HG02571 (cell line): ENCODE results near the gene AKR1B1.
"Not testable (repeated sequence)": the region's sequence is repeated elsewhere in the genome, so short reads cannot be mapped to it uniquely, and the experiment has no call there.

ENCODE experiments used
- ATAC-seq: cut with Tn5 transposase; IDR thresholded peaks from one replicate; pipeline ENCODE4 v1.9.1; 2021; ENCODE audit warnings: mild to moderate bottlenecking, moderate library complexity; ENCODE audit not compliant: unreplicated experiment

Gene AKR1B1

DNA sequence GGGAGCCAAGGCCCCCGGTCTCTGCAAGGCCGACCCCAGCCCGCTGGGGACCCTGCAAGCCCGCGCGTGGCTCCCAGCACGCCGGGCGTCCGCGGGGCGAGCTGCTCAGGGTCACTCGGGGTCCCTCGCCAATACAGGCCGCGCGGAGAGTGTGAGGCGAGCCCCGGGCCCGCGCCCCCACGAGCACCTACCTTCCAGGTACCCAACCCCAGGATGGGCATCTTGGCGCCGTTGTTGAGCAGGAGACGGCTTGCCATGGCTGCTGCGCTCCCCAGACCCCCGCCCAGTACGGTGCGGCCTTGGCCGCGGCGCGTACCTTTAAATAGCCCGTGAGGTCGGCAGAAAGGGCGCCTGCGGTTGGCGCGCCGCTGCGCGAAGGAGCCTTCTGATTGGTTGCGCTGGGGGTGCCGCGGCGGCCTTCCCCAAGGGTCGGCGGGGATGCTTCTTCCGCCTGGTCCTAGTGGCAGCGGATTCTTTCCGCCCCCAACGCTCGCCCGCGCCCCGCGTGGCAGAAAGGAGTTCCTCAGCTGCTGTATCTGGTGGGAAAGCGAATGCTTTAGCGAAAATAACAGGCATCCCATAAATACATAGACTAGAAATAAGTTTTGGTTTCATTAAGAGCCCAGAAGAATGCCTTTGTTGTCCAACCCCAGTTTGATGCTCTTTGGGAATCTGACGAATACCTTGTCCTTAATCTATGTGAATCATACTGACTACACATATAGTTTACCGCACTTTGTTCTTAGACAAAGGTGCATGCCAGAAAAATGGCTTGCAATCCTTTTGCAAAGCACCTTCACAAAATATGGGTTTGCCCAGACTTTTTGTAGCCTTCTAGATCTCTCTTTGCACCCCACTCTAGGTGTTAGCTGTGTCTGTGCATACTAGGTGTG, at the start of gene AKR1B1:
Gene AKR1B1, minus strand, starts transcription at position 295 of the 893 bp plus-strand sequence. Its CDS starts 38 bp downstream, at position 257.
- peak; percentile 96 for ATAC-seq

DNA sequence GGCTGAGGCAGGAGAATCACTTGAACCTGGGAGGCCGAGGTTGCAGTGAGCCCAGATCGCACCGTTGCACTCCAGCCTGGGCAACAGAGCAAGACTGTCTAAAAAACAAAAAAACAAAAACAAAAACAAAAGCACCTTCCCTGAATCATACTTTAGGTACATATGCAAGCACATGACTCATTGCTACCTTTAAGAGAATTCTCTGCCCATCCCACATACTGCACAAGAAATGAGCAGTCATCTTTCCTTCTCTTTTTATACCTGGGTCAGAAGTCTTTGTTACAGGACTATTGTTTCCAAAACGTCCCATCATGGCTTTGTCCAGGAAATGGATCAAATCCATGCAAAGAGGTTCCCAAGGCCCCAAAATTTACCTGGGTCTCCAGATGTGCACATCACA, 47.0 kb upstream of the AKR1B1 start:
- ATAC-seq: no peak

DNA sequence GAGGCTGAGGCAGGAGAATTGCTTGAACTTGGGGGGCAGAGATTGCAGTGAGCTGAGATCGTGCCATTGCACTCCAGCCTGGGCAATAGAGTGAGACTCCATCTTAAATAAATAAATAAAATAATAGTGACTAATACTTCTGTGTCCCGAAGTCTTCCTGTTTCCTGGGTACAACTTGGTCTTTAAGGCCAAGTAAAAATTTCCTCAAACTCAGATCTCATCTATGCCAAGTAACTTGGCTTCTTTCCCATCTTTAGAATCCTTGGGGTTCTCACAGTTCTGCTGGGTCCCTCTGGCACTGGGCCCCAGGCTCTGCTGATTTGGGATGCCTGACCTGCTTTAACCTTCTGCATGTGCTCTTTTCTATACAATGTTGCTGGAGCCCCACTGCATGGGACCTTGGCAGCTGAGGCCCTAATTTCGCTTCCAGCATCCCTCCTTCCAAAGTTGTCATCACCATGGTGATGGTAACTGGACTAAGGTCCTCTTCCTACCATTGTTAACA, 45.8 kb upstream of the AKR1B1 start:
- no peak for ATAC-seq

DNA sequence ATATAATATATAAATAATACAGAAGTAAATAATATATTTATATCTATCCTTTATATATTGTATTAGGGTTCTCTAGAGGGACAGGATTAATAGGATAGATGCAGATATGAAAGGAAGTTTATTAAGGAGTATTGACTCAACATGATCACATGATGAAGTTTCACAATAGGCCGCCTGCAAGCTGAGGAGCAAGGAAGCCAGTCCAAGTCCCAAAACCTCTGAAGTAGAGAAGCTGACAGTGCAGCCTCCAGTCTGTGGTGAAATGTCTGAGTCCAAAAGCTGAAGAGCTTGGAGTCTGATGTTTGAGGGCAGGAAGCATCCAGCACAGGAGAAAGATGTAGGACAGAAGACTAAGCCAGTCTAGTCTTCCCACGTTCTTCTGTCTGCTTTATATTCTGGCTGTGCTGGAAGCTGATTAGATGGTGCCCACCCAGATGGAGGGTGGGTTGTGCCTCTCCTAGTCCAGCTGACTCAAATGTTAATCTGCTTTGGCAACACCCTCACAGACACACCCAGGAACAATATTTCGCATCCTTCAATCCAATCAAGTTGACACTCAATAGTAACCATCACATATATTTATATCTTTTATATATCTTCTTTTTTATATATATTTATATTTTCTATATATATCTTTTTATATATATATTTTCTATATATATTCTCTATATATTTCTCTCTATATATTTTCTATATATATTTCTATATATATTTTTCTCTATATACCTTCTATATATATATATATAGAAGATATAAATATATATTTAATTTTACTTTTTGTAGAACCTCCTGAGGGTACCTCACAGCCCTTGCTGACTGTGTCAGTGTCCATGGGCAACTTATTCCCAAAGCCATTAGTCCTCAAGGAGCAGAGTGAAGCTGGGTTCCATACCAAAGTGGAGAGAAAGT, 43.8 kb upstream of the AKR1B1 start:
- ATAC-seq: no peak

DNA sequence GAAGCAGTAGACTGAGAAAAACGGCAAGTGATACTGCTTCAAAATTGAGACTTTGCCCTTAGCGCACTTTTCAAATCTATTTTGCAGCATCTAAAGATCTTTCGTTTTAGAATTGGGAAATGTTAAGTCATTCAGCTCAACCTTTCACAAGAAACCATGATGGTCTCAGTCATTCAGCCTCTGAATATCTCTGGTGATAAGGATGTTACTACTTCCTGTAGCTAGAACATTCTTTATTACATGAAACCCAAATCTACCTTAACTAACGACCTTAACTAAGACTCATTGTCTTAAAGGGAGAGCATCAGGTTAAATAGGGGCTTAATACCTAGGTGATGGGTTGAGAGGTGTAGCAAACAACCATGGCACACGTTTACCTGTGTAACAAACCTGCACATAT, 42.1 kb upstream of the AKR1B1 start:
- no peak for ATAC-seq

- ATAC-seq: no peak
Observed at GRCh38 chr7:134500406-134500805, 41.5 kb upstream of the AKR1B1 start.

- ATAC-seq: no peak
Observed at GRCh38 chr7:134495546-134495945, 36.6 kb upstream of the AKR1B1 start.

- ATAC-seq: no peak
Observed at GRCh38 chr7:134493091-134493490, 34.2 kb upstream of the AKR1B1 start.

- ATAC-seq: not testable (repeated sequence)
Observed at GRCh38 chr7:134487721-134488120, 28.8 kb upstream of the AKR1B1 start.

GRCh38 chr7:134485203-134485602, 26.3 kb upstream of the AKR1B1 start:
- no peak for ATAC-seq

DNA sequence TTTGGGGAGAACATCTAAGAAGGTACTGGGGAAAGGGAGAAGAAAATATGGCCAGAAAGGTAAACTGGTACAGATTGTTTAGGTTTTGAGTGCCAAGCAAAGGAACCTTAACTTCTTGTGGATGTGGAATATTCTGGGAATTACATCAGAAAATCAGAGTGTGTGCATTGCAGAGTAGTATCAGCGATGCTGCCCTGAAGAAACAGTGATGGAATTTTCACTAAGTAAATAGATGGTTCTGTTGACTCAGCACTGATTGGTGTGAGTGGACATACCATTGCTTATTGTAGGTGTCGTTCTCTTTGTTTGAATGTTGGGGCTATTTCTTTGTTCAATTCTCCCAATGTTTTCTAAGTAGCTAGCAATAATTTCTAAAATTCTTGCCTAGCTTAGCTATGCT, 24.4 kb upstream of the AKR1B1 start:
- no peak for ATAC-seq

DNA sequence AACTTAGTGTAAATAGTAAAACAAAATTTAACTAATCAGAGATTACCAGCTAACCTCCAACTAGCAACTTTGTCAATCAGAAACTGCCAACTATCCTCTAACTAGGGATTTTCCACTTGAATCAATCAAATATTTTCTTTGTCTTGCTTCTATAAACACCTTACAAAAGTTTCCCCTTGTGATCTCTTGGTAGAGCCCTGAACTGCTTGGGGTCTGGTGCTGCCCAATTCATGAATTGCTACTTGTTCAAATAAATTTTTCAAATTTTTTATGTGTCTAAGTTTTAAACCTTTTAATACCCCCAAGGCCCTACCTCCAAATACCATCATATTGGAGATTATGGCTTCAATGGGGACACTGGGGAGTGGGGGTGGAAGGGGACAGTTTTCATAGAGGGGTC, 24.0 kb upstream of the AKR1B1 start:
- no peak for ATAC-seq

DNA sequence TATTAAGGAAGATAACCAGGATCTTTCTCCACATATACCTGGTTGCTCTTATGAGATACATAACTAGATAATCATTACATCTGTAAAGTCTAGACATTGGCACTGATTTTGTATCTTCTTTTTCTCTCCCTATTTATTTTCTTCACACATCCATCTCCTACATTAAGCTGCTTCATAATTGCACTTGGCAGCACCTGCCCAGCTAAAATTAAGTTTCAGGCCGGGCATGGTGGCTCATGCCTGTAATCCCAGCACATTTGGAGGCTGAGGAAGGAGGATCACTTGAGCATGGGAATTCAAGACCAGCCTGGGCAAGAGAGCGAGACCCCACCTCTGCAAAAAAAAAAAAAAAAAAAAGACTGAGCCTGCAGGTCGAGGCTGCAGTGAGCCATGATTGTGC, 22.3 kb upstream of the AKR1B1 start:
- ATAC-seq: no peak

- ATAC-seq: no peak
Observed at GRCh38 chr7:134480730-134481129, 21.8 kb upstream of the AKR1B1 start.

DNA sequence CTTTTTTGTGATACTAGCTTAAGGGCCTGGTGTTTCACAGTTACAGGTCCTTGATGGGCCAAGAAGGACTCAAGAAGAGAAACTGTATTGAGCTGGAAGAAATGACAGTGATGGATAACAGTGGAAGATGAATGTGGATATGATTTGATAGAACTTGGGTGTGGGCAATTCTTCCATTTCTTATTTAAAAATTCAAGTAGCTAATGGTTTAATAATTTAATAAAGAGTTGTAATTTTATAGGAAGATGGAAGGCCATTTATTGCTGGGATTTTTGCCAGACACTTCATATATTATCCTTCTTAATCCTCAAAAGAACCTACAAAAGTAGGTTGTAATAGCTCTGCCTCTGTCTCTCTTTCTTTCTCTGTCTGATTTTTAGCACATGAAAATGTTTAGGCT, 21.3 kb upstream of the AKR1B1 start:
- ATAC-seq: no peak

- no peak for ATAC-seq
Observed at GRCh38 chr7:134478707-134479106, 19.8 kb upstream of the AKR1B1 start.

DNA sequence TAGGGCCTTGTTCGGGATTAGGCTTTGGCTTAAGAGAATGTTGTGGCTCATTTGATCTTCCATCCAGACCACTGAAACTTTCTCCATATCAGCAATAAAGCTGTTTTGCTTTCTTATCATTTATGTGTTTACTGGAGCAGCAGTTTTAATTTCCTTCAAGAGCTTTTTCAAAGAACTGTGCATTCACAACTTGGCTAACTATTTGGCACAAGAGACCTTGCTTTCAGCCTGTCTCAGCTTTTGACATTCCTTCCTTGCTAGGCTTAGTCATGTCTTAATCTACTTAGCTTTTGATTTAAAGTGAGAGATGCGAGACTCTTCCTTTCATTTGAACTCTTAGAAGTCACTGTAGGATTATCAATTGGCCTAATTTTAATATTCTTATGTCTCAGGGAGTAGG, 19.1 kb upstream of the AKR1B1 start:
- ATAC-seq: no peak

DNA sequence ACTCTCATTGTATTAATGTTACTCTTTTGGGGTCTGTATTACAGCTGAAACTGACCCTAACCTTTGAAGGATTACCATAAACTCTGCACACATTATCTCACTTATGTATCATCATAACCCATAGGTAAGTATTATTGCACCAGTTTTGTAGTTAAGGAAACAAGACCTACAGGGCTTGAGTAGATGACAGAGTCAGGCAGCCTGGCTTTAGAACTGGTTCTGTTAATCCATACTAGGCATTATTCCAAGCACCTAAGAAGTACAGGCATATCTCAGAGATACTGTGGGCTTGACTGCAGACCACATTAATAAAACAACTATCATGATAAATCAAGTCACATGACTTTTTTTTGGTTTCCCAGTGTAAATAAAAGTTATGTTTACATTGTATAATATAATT, 17.1 kb upstream of the AKR1B1 start:
- no peak for ATAC-seq

GRCh38 chr7:134474828-134475227, 15.9 kb upstream of the AKR1B1 start:
- ATAC-seq: no peak

DNA sequence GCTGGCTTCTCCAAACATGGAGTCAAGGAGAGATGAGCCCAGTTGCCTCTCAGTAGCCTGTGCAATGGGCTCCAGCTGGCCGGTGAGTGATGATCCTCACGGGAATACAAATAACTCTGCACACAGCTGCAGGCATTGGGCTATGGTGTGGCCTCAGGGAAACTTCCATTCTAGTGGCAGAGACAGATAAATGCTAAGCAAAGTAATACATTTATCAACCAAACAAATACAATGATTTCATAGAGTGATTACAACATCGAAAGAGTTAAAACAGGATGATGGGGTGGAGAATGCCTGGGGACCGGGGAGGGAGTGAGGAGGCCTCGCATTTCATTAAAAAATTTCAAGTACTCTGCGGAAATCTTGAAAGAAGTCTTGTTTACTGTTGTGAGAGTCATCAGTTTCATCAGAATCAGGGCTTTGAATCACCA, 15.0 kb upstream of the AKR1B1 start:
- ATAC-seq: no peak

DNA sequence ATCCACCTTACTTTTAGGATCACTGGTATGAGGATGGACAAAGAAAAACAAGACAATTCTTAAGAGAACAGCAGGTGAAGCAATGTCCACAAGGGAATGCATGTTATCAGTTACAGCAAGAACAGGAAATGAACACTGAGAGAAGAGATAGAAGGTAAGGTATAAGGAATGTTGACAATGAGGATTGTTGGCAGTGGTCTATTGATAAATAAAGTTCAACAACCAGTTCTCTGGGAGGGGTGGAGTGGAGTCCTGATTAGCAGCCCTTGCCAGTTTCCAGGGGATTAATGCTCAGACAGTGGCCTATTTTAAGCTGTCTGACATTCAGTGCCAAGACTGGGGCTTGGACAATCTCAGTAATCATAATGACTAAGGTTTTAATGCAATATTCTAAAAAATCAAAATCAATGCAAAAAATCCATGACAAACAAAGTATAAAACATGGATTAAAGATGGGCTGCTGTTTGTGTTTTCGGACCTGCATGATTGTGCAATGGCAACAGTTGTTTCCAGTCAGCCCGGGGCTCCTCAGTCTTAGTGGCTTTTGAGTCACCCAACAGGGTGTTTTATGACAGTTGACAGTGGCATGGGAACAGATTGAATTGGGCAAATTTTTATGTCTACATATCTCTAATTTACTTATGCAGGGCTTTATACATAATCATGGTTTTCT, 13.8 kb upstream of the AKR1B1 start:
- no peak for ATAC-seq
